ENCODE measurements around the gene ZBP1.

The ZBP1 gene

DNA sequence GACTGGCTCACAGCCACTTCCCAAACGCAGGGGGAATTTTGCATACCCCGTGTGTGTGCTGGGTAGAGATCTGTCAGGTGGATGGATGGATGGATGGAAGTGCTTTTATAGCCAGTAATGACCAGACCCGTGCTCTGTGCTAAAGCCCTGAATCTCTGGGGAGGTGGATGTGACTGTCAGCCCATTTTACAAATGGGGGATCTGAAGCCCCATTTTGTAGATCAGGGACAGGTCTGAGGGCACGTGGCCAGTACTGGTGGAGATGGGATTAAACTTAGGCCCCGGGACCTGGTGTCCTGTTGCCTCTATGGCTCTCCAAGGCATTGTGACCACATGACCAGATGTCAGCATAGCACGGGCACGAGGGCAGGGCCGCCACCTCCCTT, 38.2 kb upstream of the ZBP1 start:
- no peak for DNase-seq

DNA sequence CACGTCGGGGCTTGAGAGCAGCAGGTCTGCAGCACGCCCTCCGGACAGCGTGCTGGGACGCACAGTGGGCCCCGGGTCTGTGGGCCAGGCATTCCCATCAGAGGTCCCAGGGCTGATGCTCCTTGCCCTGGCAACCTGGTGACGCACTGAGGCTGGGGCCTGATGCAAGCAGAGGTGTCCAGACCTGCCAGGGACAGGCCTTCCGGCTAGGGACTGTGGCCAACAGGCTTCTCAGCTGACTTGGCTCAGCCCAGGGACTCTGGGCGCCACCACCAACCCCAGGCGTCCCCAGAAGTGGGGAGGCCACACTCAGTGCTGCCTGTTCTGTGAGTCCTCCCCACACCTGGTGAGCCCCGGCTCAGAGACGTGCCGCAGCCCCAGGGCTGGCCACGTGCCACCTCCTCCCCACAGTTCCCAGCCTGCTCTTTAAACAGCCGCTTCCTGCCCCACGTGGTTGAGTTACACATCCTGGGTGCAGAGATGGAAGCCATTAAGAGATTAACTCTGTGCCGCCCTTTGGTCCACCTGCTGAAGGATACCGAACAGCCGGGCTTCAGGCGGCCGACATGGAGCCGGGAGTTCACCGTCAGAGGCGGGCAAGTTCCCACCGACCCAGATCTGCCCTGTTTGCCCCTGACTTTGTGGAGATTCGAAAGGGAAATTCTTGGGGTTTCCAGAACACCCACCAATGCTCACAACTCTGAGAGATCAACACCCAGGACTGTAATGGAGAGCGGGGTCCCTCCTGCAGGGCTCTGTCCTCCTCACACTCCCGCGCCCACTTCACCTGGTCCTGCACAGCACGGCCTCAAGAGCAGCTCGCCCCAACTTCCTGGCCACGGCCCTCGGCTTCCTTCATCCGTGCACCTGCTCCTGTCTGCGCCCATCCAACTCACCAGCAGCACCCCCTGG, 37.6 kb upstream of the ZBP1 start:
- peak; percentile 90 for DNase-seq

DNA sequence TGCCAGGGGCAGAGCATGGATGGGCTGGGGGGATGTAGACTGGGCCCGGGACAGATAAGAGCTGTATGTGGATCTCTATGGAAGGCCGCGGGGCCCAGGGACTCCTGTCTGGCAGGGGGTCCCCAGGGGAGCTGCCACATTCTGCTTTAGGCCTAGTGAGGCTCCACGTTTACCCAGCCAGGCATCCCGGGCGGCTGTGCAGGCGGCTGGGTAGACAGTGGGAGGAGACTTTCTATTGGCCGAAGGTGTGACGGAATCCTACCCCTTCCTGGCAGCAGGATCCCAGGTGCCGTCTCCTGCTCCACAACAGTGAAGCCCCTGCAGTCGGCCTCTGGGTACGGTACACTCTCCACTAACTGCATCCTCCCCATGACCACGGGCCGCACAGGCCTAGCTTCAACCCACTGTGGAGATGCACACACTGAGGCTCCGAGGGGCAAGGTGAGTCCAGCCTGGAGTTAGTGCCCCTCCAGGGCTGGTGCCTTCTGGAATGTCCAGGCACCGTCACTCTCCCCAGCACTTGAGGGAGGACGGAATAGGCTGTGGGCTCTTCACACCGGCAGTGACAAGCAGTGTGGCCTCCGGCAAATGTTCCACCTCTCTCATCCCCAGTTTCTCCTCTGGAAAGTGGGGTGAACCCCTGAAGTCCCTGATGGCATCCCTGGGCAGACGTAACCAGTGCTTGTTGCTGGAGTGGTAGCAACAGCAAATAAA, 36.8 kb upstream of the ZBP1 start:
- DNase-seq = no peak

DNA sequence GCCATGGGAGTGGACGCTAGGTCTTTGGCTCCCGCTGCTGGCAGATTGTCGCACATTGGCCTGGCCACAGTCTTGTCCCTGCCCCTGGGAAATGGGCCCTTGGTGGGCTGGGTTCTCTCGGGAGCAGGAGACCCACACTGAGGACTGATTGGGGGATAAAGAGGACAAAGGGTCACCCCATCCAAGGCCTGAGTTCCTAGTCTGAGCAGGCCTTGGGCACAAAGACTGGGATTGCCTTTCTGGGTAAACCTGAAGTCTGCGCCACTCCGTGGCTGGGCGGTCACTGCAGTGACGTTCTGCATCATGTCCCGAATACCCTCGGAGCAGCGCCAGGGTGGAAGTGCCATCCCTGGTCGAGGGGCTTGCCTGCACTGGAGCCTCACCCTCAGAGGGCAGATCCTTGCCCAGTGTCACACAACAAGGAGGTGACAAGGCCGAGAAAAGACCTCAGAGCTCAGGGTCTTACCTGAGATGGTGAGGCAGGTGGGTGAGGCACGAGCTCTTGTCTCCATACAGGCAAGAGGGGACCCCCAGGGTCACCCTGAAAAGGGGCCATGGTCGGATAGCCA, 36.1 kb upstream of the ZBP1 start:
- no peak for DNase-seq

DNA sequence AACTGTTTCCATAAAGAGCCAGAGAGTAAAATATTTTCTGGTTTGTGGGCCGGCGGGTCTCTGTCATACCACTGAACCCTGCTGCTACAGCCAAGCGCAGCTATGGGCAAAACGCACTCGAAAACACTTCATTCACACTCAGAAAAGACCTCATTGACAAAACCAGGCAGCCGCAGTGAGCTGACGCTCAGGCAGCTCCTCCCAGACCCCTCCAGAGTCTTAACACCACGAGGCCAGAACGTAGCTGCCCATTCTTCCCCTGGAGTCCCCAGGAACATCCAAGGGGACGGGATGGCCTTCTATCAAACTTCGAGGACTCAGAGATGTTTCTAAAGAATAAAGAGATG, 35.6 kb upstream of the ZBP1 start:
- DNase-seq = no peak

DNA sequence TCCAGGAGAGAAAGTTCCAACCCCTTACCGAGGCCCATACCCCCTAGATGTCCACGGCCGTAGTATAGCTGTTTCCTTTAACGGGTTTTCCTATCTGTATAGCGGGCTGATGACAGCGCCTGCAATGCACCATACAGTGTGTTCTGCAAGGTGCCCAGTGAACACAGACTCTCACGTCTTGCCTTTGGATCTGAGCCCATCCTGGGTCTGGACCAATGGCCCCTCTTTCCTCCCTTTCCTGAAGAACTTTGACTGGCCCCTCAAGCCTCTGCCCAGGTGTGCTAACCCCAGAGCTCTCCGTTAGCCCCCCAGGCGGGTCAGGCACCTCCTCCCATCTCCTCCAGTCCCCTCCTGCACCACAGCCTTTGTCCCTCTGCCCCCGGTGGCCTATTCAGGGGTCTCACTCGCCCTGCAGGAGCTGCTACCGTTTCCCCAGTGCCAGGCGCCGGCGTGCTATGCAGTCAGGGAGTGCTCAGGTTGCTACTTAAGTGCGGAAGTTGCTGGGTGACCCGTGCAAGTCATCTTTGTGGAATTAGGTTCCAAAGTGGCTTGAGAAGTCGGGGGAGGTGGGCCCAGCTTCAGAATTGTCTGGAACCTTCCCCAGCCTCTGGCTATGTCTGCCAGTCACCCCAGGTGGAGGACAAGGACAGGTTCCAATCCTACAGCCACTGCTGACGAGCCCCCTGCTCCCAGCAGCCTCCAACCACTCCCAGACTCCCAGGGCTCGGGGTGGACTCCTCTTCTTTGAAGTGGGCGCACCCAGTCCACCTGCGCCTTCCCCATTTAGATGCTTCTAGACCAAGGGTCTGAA, 35.0 kb upstream of the ZBP1 start:
- DNase-seq = no peak

DNA sequence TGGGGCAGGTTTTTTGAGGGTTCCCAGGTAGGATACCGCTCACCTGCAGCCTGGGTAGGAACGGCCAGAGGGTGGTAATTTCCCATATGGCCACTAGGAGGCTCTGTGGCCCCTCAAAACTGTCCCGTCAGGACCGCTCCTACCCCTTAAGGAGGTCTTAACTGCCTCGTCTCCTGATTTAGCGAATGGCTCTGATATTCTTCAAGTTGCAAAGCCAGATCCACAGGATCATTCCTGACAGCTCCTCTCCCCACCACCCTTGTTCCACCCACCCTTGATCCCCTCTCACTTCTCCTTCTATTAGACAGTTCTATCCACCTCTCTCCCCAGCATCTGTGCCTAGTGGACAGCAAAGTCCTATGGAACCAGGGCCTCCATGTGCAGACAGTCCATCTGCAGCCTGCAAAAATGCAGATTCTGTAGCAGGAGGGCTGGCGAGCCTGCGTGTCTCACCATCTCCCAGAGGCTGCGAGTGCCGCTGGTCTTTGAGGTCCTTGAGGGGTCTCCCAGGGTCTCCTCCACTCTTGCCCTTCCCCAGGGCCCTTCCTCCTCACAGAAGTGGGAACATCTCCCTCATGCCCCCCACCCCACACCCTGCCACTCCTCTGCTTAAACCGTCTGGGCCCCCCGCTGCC, 34.3 kb upstream of the ZBP1 start:
- peak; percentile 58 for DNase-seq

DNA sequence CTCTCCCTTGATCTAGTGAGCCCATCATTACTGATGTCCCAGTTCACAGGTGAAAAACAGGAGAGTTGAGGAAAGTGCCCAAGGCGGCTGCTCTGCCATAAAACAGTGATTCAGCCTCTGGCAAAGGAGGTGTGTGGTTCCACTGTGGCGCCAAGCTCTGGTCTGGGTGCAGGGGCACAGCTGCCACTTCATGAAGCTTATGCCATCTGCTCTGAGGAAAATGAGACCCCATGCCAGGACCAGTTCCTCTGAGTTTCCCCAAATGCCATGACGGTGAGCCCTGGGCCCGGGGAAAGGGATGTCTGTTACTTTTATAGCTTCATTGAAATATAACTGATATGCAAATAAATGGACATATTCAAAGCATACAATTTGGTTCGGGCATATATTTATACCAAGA, 33.7 kb upstream of the ZBP1 start:
- no peak for DNase-seq

DNA sequence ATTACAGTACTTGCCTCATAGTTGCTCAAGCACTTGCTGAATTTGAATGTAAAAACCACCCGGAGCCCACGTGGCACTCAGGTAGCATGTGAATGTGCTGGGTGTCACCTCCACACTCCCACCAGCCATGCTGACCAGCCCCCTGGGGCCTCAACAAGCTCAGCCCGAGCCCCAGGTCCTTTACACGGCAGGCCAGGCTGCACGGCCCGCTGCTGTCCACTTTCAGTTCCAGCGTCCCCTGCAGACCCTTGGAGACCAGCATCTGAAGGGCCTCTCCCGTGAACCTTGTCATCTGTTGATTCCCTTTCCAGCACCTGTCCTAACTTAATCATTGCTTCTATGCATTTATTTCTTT, 33.3 kb upstream of the ZBP1 start:
- no peak for DNase-seq

DNA sequence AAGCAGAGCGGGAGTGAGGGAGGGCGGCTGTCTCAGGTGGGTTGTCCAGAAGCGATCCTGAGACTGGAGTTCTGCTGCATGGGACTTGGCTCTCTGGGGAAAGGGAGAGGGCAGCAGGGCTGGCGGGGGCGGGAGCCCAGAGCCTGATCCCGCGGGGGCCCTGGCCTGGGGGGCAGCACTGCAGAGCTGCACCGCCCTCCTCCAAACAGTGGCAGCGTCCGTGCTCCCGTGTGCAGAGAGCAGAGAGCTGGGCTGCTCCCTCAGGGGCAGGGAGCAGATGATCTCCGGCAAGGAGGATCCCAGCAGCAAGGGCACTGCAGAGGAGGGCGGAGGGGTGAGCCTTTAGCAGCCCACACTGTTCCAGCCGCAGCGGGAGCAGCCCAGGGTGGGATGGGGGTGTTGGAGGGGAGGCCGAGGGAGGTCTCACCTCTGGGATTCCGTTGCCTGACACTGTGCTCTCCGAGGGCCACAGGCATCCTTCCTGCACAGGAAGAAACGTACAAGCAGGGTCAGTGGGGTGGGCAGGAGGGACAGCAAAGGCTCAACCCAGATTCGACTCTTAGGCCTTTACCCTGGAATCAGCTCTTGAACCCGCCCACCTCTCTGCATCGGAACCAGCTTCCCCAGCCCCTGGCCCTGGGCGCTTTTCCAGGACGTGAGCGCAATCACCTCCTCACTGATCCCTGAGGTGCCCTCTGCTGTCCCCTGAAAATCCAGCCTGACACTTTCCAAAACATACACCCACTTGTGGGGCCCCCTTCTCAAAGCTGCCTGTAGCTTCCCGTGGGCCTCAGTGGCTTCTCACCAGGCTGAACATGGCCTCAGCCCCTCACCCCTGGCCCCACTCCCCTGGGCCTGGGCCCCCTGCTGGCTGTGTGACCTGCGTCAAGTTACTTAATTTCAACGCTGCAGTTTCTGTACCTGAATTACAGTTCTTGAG, 32.6 kb upstream of the ZBP1 start:
- DNase-seq = no peak

DNA sequence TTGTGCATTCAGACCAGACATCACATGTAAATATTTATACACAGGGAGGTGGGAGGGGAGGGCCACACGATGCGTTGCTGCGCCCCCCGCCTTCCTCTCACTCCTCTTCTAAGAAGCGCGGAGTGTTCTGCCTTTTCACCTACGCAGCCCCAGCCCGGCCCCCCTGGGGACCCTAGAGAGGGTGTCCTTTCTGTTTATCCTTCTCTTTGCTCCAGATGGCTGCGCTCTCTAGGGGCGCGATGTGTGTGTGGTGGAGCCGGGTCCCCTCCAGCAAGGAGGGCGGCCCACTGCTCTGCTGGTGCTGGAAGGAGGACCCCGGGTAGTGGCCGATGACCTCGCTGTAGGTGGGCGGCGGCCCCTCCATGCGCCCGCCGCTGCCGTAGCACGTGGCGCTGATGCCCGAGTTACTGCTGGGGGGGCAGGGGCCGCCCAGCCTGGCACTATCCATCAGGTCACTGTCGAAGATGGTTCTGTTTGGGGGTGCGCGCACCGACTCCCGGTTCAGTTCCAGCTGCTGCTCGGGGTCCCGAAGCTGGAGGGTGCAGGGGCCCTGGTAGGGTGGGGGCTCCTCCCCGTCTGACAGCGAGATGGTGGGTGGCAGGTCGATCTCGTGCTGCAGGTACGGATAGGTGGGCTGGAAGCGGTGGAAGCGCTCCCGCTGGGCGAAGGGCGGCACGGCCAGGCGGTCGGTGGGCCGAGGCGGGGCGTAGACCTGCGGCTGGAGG, 31.8 kb upstream of the ZBP1 start:
- no peak for DNase-seq

DNA sequence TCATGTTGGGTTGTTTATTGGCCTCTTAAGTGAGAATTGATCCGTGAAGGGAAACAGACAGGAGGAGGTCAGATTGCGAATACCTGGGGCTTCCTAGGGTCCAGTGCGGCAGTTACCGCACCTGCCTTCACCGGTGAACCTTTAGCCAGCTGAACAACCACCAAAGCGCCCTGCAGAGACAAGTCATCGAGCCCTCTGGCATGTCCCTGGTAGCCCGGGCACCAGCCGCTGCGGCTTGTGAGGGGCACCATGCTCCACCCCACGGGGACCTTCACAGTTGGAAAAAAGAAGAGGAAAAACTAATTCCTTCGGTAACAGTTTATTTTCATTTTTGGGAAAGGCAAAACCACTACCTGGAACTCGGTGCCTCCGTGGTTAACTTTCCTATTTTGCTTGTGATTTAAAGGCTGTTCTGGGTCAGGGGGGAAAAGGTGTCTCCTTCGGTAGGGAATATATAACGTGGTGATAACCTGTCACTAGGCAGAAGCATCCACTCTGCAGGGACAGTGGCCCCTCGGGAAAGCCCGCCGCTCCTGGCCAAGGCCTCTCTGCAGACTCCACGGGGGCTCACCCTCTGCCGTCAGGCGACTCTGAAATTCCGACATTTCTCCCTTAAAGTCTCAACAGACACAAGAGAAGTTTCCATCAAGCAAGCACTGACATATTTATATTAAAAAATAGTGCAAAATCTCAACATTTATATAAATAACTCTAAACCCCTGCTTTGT, 30.7 kb upstream of the ZBP1 start:
- no peak for DNase-seq

DNA sequence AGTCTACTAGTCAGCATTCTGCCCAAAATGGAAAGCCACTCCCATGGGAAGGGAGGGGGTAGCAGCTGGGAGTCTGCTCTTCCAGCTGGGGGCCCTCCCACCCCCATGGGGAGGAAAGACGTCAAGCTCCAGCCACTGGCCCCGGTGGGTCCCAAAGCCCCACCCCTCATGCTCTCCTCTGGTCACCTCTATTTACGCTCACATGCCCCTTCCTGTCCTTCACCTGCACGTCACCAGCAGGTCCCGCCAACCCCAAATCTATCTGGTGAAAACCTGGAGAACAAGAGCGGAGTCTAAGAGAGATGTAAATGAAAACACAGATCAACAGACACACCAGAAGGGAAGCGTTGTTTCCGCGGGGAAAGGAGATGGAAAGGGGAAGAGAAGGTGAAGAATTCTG, 30.0 kb upstream of the ZBP1 start:
- no peak for DNase-seq

DNA sequence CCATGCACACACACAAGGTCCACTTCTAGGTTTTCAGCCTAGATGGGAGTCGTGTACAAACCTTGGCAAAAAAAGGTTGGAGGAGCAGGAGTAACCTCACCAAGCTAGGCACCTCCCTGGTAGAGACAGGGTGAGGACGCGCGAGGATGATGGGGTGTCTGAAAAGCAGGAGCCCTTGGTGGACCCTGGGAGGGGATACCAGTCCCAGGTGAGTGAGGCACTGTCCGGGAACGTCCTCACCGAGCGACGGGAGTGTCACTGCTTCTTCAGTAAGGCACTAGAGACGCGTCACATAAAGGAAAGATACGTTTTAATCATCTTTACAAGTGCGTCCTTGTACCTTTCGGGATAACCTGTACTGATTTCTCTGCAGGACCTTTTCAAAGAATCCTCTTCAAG, 29.4 kb upstream of the ZBP1 start:
- no peak for DNase-seq

DNA sequence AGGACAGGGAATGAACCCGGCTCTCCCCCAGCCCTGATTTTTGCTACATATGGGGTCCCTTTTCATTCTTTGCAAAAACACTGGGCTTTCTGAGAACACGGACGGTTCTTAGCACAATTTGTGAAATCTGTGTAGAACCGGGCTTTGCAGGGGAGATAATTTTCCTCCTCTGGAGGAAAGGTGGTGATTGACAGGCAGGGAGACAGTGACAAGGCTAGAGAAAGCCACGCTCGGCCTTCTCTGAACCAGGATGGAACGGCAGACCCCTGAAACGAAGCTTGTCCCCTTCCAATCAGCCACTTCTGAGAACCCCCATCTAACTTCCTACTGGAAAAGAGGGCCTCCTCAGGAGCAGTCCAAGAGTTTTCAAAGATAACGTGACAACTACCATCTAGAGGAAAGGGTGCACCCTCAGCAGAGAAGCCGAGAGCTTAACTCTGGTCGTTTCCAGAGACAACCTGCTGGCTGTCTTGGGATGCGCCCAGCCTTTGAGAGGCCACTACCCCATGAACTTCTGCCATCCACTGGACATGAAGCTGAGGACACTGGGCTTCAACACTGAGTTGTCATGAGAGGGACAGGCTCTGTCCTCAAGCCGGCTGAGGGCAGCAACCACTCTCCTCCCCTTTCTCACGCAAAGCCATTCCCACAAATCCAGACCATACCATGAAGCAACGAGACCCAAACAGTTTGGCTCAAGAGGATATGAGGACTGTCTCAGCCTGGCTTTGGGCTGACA, 28.8 kb upstream of the ZBP1 start:
- DNase-seq = no peak

DNA sequence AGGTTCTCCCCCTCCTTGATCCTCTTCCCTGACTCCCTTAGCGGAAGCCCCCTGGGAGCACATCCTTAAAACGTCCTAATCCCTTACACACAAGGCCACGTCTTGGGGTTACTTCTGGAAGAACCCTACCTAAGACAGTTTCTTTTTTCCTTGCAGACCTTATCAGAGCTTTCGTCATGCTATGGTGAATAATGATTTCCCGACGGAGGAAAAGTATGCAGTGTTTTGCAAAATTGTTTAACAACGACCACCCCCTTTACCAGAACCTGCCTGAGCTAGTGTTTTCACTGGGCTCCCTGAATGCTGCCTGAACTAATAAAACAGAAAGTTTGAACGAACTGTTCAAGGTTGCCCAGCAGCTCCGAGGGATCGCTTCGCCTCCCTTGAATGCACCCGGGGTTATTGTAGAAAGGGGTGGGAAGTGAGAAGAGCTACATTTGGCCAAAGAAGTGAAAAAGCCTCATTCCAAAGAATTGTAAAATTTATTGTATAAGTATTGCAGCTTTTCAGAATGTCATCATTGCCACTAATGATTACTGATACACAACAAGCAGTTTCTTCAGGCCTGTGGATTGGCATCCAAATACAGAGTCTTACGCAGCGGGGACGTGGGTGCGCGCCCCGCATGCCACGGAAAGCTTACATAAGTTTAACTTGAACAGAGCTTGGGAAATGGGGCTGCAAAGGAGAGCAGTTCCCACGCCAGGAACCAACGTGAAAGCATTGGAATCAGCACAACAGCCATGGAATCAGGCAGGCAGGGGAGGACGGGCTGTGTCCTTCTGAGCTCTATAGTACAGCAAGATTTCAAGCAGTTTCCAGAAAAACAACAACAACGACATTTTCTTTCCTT, 27.9 kb upstream of the ZBP1 start:
- DNase-seq = no peak

DNA sequence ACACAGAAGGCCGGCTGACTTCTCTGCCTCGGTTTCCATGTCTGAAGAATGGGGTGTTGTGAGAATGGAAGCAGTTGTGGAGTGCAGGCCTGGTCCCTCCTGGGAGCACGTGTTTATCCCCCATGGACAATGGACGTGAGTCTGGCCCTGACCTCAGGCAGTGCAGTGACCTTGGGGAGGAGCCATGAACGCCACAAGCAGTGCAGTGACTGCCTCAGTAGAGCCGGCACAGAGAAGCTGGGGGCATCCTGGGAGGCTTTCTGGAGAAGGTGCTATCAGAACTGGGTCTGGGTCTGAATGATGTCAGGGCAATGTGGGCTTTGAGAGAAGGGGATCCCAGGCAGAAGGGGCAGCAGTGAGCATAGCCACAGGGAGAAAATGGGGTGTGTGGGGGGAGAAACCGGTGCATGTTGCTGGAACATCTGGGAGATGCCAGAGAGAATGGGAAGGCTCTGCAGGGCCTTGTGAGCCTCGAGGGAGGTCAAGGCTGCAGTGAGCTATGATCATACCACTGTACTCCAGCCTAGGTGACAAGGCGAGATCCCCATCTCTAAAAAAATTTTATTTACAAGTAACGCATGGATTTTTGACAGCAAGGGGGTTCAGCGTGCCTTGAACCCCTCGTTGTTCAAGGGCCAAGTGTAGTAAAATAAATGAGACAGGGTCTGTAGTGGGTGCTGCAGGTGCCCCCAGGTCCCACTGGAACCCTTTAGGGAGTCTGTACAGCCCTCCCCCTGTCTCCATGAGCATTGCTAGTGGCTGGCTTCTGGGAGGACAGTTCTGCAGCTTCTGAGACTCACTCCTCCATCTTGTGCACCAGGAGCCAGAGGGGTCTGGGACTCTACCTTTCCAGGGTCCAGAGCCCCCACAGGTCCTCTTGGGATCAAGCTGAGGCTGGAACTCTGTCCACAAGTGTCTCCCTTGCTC, 27.0 kb upstream of the ZBP1 start:
- DNase-seq = no peak

DNA sequence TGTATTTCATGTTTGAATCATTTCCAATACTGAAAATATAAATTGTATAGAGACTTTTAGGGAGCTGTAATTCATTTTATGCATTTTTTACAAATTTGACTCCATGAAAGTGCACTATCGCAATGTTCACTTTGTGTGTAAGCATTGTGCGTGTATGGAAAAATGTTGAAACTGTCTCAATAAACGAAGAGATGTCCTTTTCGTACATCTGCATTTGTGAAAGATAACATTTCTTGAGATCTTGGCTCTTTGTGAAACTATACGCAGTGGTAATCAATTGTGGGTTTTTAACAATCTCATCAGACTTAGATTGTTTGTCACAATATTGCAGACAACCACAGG, 18.6 kb upstream of the ZBP1 start:
- DNase-seq = no peak

Data from RPMI8226 (cell line).